Tibial nerve (tissue), 4 donors: ENCODE measurements around the gene HMGCLL1. TPM values are rescaled to one million over a fixed set of nuclear protein-coding genes. Genes with fewer than 3 reads are reported as not detected.

Experiments
- DNase-seq, 2 donors: peaks; one replicate each; pipeline ENCODE4 v3.0.0-alpha.2; 2019; ENCODE audit warnings: low spot score in 2 of 2
- H3K27ac ChIP-seq, 4 donors: fragments of 200-600 bp; sonication (generic) in 3 of 4; one replicate each; pipeline ENCODE4 v1.5.1; 2017 to 2019; ENCODE audit warnings: mild to moderate bottlenecking in 1 of 4
- H3K27me3 ChIP-seq, 2 donors: fragments of 200-600 bp; sonication (generic) in 1 of 2; one replicate each; pipeline versions ENCODE4 v1.5.1 to v1.6.0; 2017 to 2019
- H3K36me3 ChIP-seq, 3 donors: fragments of 200-600 bp; sonication (generic); one replicate each; pipeline ENCODE4 v1.5.1; 2018 to 2019
- H3K4me1 ChIP-seq, 4 donors: fragments of 200-600 bp; sonication (generic) in 3 of 4; one replicate each; pipeline ENCODE4 v1.5.1; 2017 to 2019
- H3K4me3 ChIP-seq, 4 donors: fragments of 200-600 bp; sonication (generic) in 3 of 4; one replicate each; pipeline ENCODE4 v1.5.1; 2017 to 2019; ENCODE audit warnings: mild to moderate bottlenecking in 1 of 4, moderate library complexity in 1 of 4
- H3K9me3 ChIP-seq, 4 donors: fragments of 200-600 bp; sonication (generic) in 3 of 4; one replicate each; pipeline ENCODE4 v1.5.1; 2017 to 2019
- CTCF ChIP-seq, 5 experiments: fragments of 200-600 bp in 3 of 5; fragments of 450-650 bp in 2 of 5; sonication (generic) in 3 of 5; IDR thresholded peaks; one replicate each; pipeline ENCODE4 v1.5.1; 2016 to 2019; ENCODE audit warnings: antibody characterized with exemption in 5 of 5, mild to moderate bottlenecking in 3 of 5, moderate library complexity in 2 of 5
- EP300 ChIP-seq, 2 donors: sonication (generic); formaldehyde crosslinking; IDR thresholded peaks; one replicate each; pipeline ENCODE4 v1.6.1; 2017; ENCODE audit warnings: antibody characterized with exemption in 2 of 2, mild to moderate bottlenecking in 1 of 2
- POLR2A ChIP-seq, 2 donors: fragments of 450-650 bp; IDR thresholded peaks; one replicate each; pipeline ENCODE4 v1.6.1; 2017; ENCODE audit warnings: antibody characterized with exemption in 2 of 2, mild to moderate bottlenecking in 2 of 2, moderate library complexity in 2 of 2
- WGBS, 2 donors: methylation state at CpG; one replicate each; pipeline ENCODE4 v1.1.5; 2018; 5-methylcytosine and 5-hydroxymethylcytosine counted together
- total RNA-seq, 4 donors: library from RNA; depleted of rRNA; stranded (reverse); fragments of >200 nt; gene quantifications; one replicate each; pipeline ENCODE4 v1.1.0, GENCODE V29; 2016

Gene HMGCLL1
- total RNA-seq, 4 donors from 2014 or later: 1.7 to 10.8 (median 2.1) TPM

- H3K4me1 ChIP-seq: no peaks in the 10 kb centered on the region
- H3K36me3 ChIP-seq: no peaks in the 10 kb centered on the region
- H3K27me3 ChIP-seq: no peaks in the 10 kb centered on the region
- TF ChIP-seq EP300 (IDR thresholded peaks at IDR 0.05) (no peak), POLR2A (IDR thresholded peaks at IDR 0.05) (no peak), CTCF (IDR thresholded peaks at IDR 0.05) (no peak)
- no peak for DNase-seq
- H3K9me3 ChIP-seq: no peaks in the 10 kb centered on the region
- no peak overlapping the region for H3K4me3 ChIP-seq
- no peak overlapping the region for H3K27ac ChIP-seq
Measured at GRCh38 chr6:55410674-55411073, 168.3 kb downstream of the HMGCLL1 start.

- H3K4me3 ChIP-seq: no peak overlapping the region
- H3K36me3 ChIP-seq: no peaks in the 10 kb centered on the region
- WGBS, 2 donors: 40 to 43% methylated on average over 7 of the region's 7 CpGs
- no peak overlapping the region for H3K27ac ChIP-seq
- peaks cover 0 to 5% (median 0%) of the 10 kb centered on the region in 4 donors for H3K4me1 ChIP-seq
- no peaks in the 10 kb centered on the region for H3K9me3 ChIP-seq
- DNase-seq: no peak
- no peaks in the 10 kb centered on the region for H3K27me3 ChIP-seq
- TF ChIP-seq EP300 (IDR thresholded peaks at IDR 0.05) (no peak), CTCF (IDR thresholded peaks at IDR 0.05) (no peak), POLR2A (IDR thresholded peaks at IDR 0.05) (no peak)
Measured at GRCh38 chr6:55405474-55406235, 173.3 kb downstream of the HMGCLL1 start.

GRCh38 chr6:55399351-55399750 is 179.6 kb downstream of the HMGCLL1 start:
- no peak overlapping the region for H3K27ac ChIP-seq
- no peak for DNase-seq
- WGBS, 2 donors: 22 to 23% methylated on average over 1 of the region's 1 CpG
- no peaks in the 10 kb centered on the region for H3K4me1 ChIP-seq
- no peaks in the 10 kb centered on the region for H3K9me3 ChIP-seq
- H3K4me3 ChIP-seq: no peak overlapping the region
- H3K36me3 ChIP-seq: no peaks in the 10 kb centered on the region
- no peaks in the 10 kb centered on the region for H3K27me3 ChIP-seq
- TF ChIP-seq EP300 (IDR thresholded peaks at IDR 0.05) (no peak), POLR2A (IDR thresholded peaks at IDR 0.05) (no peak), CTCF (IDR thresholded peaks at IDR 0.05) (no peak)

GRCh38 chr6:55397986-55398385 is 181.0 kb downstream of the HMGCLL1 start:
- H3K4me1 ChIP-seq: no peaks in the 10 kb centered on the region
- H3K9me3 ChIP-seq: no peaks in the 10 kb centered on the region
- no peak overlapping the region for H3K27ac ChIP-seq
- H3K27me3 ChIP-seq: no peaks in the 10 kb centered on the region
- no peak for DNase-seq
- no peak overlapping the region for H3K4me3 ChIP-seq
- 60 to 64% methylated on average over 3 of the region's 3 CpGs for WGBS, 2 donors
- no peak for TF ChIP-seq EP300 (IDR thresholded peaks at IDR 0.05)
- no peak for TF ChIP-seq POLR2A (IDR thresholded peaks at IDR 0.05)
- no peak for TF ChIP-seq CTCF (IDR thresholded peaks at IDR 0.05)
- H3K36me3 ChIP-seq: no peaks in the 10 kb centered on the region

- Histone ChIP-seq H3K27ac (no peak overlapping the region), H3K9me3 (no peaks in the 10 kb centered on the region), H3K27me3 (no peaks in the 10 kb centered on the region), H3K4me3 (no peak overlapping the region), H3K36me3 (no peaks in the 10 kb centered on the region), H3K4me1 (no peaks in the 10 kb centered on the region)
- whole genome bisulfite sequencing, 2 donors: 42 to 45% methylated on average over 3 of the region's 3 CpGs
- TF ChIP-seq CTCF (IDR thresholded peaks at IDR 0.05): no peak
- TF ChIP-seq EP300 (IDR thresholded peaks at IDR 0.05): no peak
- TF ChIP-seq POLR2A (IDR thresholded peaks at IDR 0.05): no peak
- DNase-seq: no peak
Measured at GRCh38 chr6:55395871-55396270, 183.1 kb downstream of the HMGCLL1 start.
